Tibial artery (tissue), 4 donors: ENCODE measurements around the gene ZFHX2.
A peak's percentile ranks its signal among the peaks of the same experiment; 100 is the strongest.
"Not testable (repeated sequence)": the region's sequence is repeated elsewhere in the genome, so short reads cannot be mapped to it uniquely, and the experiment has no call there.

Experiments
- DNase-seq, 2 donors: peaks; one replicate each; pipeline ENCODE4 v3.0.0-alpha.2; 2019
- H3K27ac ChIP-seq, 2 donors: fragments of 200-600 bp; sonication (generic) in 1 of 2; 1 replicate in 1 of 2; 2 replicates in 1 of 2; pipeline ENCODE4 v1.5.1; 2018 to 2019; ENCODE audit warnings: mild to moderate bottlenecking in 1 of 2
- H3K27me3 ChIP-seq, 2 donors: fragments of 200-600 bp; sonication (generic) in 1 of 2; one replicate each; pipeline versions ENCODE4 v1.5.1 to v1.6.0; 2016 to 2019
- H3K36me3 ChIP-seq, 3 donors: fragments of 200-600 bp; sonication (generic) in 2 of 3; one replicate each; pipeline ENCODE4 v1.5.1; 2016 to 2019; ENCODE audit warnings: mild to moderate bottlenecking in 2 of 3
- H3K4me1 ChIP-seq, 4 donors: fragments of 200-600 bp; sonication (generic) in 2 of 4; 1 replicate in 3 of 4; 2 replicates in 1 of 4; pipeline ENCODE4 v1.5.1; 2016 to 2019
- H3K4me3 ChIP-seq, 2 donors: fragments of 200-600 bp; sonication (generic) in 1 of 2; 1 replicate in 1 of 2; 2 replicates in 1 of 2; pipeline ENCODE4 v1.5.1; 2018 to 2019; ENCODE audit warnings: mild to moderate bottlenecking in 2 of 2
- H3K9me3 ChIP-seq, 3 donors: fragments of 200-600 bp; sonication (generic) in 1 of 3; one replicate each; pipeline ENCODE4 v1.5.1; 2016 to 2019
- CTCF ChIP-seq, 2 experiments: fragments of 200-600 bp in 1 of 2; fragments of 450-650 bp in 1 of 2; IDR thresholded peaks; one replicate each; pipeline ENCODE4 v1.5.1; 2017 to 2019; ENCODE audit warnings: antibody characterized with exemption in 2 of 2, mild to moderate bottlenecking in 1 of 2, moderate library complexity in 1 of 2
- intact Hi-C: fragments of 100-400 bp; cut with DNase I; formaldehyde crosslinking; loops from one replicate; pipeline ENCODE4 v1.15.0; 2023; ENCODE audit warnings: low total_unique reads

The ZFHX2 gene

GRCh38 chr14:23588884-23589598 is 37.5 kb upstream of the ZFHX2 start:
- H3K9me3 ChIP-seq: no peaks in the 10 kb centered on the region
- peaks cover 0 to 4% of the 10 kb centered on the region in 2 donors for H3K27me3 ChIP-seq
- H3K4me1 ChIP-seq: no peaks in the 10 kb centered on the region
- H3K4me3 ChIP-seq: no peak overlapping the region
- H3K27ac ChIP-seq: no peak overlapping the region
- TF ChIP-seq CTCF (IDR thresholded peaks at IDR 0.05): peak; percentile 17 to 30
- H3K36me3 ChIP-seq: no peaks in the 10 kb centered on the region
- intact Hi-C loops: no loop called here
- peak; percentile 75 to 81 for DNase-seq

DNA sequence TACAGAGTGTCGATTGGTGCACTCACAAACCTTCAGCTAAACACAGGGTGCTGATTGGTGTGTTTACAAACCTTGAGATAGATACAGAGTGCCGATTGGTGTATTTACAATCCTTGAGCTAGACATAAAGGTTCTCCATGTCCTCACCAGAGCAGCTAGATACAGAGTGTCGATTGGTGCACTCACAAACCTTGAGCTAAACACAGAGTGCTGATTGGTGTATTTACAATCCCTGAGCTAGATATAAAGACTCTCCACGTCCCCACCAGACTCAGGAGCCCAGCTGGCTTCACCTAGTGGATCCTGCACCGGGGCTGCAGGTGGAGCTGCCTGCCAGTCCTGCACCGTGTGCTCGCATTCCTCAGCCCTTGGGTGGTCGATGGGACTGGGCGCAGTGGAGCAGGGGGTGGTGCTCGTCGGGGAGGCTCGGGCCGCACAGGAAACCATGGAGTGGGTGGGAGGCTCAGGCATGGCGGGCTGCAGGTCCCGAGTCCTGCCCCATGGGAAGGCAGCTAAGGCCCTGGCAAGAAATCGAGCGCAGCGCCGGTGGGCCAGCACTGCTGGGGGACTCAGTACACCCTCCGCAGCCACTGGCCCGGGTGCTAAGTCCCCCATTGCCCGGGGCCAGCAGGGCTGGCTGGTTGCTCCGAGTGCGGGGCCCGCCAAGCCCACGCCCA is 33.1 kb upstream of the ZFHX2 start:
- H3K36me3 ChIP-seq, H3K9me3 ChIP-seq, DNase-seq, intact Hi-C loops, H3K4me1 ChIP-seq, H3K27ac ChIP-seq, H3K4me3 ChIP-seq: not testable (repeated sequence)
- H3K27me3 ChIP-seq: peaks cover 0 to 25% of the 10 kb centered on the region in 2 donors

DNA sequence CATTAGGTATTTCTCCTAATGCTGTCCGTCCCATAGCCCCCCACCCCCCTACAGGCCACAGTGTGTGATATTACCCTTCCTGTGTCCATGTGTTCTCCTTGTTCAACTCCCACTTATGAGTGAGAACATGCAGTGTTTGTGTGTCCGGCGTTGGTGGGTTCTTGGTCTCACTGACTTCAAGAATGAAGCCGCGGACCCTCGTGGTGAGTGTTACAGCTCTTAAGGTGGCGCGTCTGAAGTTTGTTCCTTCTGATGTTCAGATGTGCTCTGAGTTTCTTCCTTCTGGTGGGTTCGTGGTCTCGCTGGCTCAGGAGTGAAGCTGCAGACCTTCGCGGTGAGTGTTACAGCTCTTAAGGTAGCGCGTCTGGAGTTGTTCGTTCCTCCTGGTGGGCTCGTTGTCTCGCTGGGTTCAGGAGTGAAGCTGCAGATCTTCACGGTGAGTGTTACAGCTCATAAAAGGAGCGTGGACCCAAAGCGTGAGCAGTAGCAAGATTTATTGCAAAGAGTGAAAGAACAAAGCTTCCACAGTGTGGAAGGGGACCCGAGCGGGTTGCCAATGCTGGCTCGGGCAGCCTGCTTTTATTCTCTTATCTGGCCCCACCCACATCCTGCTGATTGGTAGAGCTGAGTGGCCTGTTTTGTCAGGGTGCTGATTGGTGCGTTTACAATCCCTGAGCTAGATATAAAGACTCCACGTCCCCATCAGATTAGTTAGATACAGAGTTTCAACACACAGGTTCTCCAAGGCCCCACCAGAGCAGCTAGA is 32.4 kb upstream of the ZFHX2 start:
- H3K27ac ChIP-seq, intact Hi-C loops, H3K4me1 ChIP-seq, H3K36me3 ChIP-seq, DNase-seq, H3K4me3 ChIP-seq, H3K9me3 ChIP-seq: not testable (repeated sequence)
- peaks cover 0 to 29% of the 10 kb centered on the region in 2 donors for H3K27me3 ChIP-seq

DNA sequence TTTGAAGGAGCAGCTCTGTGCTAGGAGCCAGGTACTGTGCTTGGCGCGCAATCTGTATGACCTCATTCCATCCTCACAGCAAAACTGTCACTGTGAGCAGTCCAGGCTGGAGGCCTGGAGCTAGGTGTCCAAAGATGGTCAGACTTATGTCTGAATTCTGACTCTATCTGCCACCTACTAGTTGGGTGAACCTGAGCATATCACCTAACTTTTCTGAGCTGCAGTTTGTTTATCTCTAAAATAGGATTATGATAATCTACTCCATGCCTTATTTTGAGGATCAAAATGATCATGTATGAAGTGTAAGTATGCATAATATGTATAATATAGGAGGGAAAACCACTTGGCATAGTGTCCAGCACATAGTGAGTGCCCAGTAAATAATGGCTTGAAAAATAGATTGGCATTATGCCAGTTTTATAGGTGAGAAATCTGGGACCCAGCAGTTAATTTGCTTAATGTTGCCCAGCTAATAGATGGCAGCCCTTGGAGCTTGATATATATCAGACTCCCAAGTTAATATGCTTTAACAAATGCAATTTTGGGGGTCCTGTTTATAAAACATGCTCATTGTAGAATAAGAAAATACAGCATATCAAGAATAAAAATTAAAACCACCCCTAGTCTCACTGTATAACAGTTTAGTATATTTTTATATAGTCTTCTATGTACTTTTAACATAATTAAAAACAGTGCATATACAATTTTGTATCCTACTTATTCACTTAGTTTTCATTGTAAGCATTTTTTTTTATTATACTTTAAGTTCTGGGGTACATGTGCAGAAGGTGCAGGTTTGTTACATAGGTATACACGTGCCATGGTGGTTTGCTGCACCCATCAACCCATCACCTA is 31.6 kb upstream of the ZFHX2 start:
- Histone ChIP-seq H3K4me1 (peaks cover 0 to 7% (median under 1%) of the 10 kb centered on the region in 4 donors), H3K36me3 (no peaks in the 10 kb centered on the region), H3K4me3 (no peak overlapping the region), H3K27ac (no peak overlapping the region), H3K9me3 (no peaks in the 10 kb centered on the region), H3K27me3 (peaks cover 0 to 38% of the 10 kb centered on the region in 2 donors)
- no peak for DNase-seq
- intact Hi-C loops: no loop called here
- TF ChIP-seq CTCF (IDR thresholded peaks at IDR 0.05): no peak

DNA sequence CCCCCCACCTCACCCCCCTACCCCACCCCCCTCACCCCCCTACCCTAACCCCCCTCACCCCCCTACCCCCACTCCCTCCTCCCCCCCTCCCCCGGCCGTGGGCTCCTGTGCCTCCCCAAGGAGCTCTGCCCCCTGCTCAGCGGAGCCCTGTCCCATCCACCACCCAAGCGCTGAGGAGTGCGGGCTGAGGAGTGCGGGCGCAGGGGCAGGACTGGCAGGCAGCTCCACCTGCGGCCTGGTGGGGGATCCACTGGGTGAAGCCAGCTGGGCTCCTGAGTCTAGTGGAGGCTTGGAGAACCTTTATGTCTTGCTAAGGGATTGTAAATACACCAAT is 29.4 kb upstream of the ZFHX2 start:
- intact Hi-C loops: no loop called here
- no peak overlapping the region for H3K27ac ChIP-seq
- H3K36me3 ChIP-seq: no peaks in the 10 kb centered on the region
- peaks cover 0 to 24% (median 15%) of the 10 kb centered on the region in 4 donors for H3K4me1 ChIP-seq
- H3K27me3 ChIP-seq: peaks cover 8 to 60% of the 10 kb centered on the region in 2 donors
- TF ChIP-seq CTCF (IDR thresholded peaks at IDR 0.05): no peak
- no peak for DNase-seq
- no peak overlapping the region for H3K4me3 ChIP-seq
- H3K9me3 ChIP-seq: no peaks in the 10 kb centered on the region

DNA sequence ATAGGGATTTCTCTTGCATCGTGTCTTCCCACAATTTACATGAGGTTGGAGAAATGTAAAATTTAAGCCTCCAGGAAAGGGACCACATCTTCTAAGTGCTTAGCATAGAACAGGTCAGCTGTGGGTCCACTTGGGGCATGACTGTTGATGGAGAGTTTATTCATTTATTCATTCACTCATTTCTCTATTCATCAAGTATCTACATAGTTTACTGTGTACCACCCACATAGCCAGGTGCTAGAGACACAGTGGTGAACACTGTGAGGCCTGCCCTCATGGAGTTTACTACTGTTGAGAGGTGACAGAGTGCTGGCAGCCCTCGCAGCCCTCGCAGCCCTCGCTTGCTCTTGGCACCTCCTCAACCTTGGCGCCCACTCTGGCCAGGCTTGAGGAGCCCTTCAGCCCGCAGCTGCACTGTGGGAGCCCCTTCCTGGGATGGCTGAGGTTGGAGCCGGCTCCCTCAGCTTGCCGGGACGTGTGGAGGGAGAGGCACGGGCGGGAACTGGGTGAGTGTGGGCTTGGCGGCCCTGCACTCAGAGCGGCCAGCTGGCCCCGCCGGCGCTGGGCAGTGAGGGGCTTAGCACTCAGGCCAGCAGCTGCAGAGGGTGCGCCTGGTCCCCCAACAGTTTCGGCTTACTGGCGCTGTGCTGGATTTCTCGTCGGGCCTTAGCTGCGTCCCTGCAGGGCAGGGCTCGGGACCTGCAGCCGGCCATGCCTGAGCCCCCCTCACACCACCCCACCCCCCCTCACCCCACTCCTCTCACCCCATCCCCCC is 28.8 kb upstream of the ZFHX2 start:
- no peak overlapping the region for H3K27ac ChIP-seq
- H3K4me3 ChIP-seq: no peak overlapping the region
- no peaks in the 10 kb centered on the region for H3K36me3 ChIP-seq
- no peak for TF ChIP-seq CTCF (IDR thresholded peaks at IDR 0.05)
- intact Hi-C loops: no loop called here
- no peaks in the 10 kb centered on the region for H3K9me3 ChIP-seq
- DNase-seq: no peak
- H3K27me3 ChIP-seq: peaks cover 8 to 65% of the 10 kb centered on the region in 2 donors
- peaks cover 0 to 24% (median 16%) of the 10 kb centered on the region in 4 donors for H3K4me1 ChIP-seq
